ENCODE results near the gene C1orf116. TPM values are rescaled to one million over a fixed set of nuclear protein-coding genes. Genes with fewer than 3 reads are reported as not detected.
A peak's percentile ranks its signal among the peaks of the same experiment; 100 is the strongest.

Gene C1orf116
- total RNA-seq (2013) = 0.02 TPM
- polyA plus RNA-seq (under 1 TPM in 2 of 3 donors, not detected in 1; 0.03 to 0.04 TPM), polyA minus RNA-seq (under 0.01 TPM in 1 of 2 replicates, not detected in the other), total RNA-seq (0 to 1.8 (median 0.34) reads per million in 11 experiments)

- Histone ChIP-seq H3K79me2 (ENCODE audit: insufficient read depth, low read length) (no peaks in the 10 kb centered on the region), H3K4me1 (ENCODE audit: control insufficient read depth in 1 of 2, insufficient read depth in 2 of 2, low read length in 2 of 2) (no peaks in the 10 kb centered on the region), H2AFZ (ENCODE audit: insufficient read depth, low read depth, low read length, poor library complexity, severe bottlenecking) (no peak within 1 kb of the TSS), H3K36me3 (replicated peaks in 1 of 2; ENCODE audit: control insufficient read depth in 1 of 2, insufficient read depth in 2 of 2, low read length in 2 of 2) (no peaks in the 10 kb centered on the region), H3K27ac (ENCODE audit: low read depth in 1 of 2, low read length in 2 of 2) (no peak within 1 kb of the TSS), H3K9me3 (replicated peaks in 1 of 2; ENCODE audit: control insufficient read depth in 1 of 2, insufficient read depth in 1 of 2, low read length in 2 of 2) (no peaks in the 10 kb centered on the region), H3K27me3 (ENCODE audit: control insufficient read depth in 2 of 2, insufficient read depth in 2 of 2, low read length in 2 of 2) (peaks cover 4% of the 10 kb centered on the region in 2 donors), H3K9ac (ENCODE audit: insufficient read depth, low read length, poor library complexity, severe bottlenecking) (no peak within 1 kb of the TSS), H3K4me3 (replicated peaks in 1 of 3; ENCODE audit: low read depth in 2 of 3, low read length in 3 of 3) (no peak within 1 kb of the TSS), H3K4me2 (replicated peaks; ENCODE audit: extremely low read depth, low read length, poor library complexity, severe bottlenecking) (no peak within 1 kb of the TSS), H4K20me1 (ENCODE audit: insufficient read depth, low read length) (no peaks in the 10 kb centered on the region)
- Mint-ChIP-seq H3K4me3 (no peak within 1 kb of the TSS), H3K27ac (peak within 1 kb of the TSS in 1 of 7 donors; percentile 46), H3K36me3 (no peaks in the 10 kb centered on the region), H3K4me1 (peaks cover 7% of the 10 kb centered on the region), H3K9me3 (no peaks in the 10 kb centered on the region), H3K27me3 (ENCODE audit: low read depth in 3 of 3) (peaks cover 4 to 10% (median 8%) of the 10 kb centered on the region in 3 donors)
- no peak for DNase-seq
- WGBS (ENCODE audit: insufficient coverage) = no CpG with 5 or more reads among the region's 1 CpG
- intact Hi-C loops (cut with micrococcal nuclease) = no loop called here
- TF ChIP-seq, protein P1, sequence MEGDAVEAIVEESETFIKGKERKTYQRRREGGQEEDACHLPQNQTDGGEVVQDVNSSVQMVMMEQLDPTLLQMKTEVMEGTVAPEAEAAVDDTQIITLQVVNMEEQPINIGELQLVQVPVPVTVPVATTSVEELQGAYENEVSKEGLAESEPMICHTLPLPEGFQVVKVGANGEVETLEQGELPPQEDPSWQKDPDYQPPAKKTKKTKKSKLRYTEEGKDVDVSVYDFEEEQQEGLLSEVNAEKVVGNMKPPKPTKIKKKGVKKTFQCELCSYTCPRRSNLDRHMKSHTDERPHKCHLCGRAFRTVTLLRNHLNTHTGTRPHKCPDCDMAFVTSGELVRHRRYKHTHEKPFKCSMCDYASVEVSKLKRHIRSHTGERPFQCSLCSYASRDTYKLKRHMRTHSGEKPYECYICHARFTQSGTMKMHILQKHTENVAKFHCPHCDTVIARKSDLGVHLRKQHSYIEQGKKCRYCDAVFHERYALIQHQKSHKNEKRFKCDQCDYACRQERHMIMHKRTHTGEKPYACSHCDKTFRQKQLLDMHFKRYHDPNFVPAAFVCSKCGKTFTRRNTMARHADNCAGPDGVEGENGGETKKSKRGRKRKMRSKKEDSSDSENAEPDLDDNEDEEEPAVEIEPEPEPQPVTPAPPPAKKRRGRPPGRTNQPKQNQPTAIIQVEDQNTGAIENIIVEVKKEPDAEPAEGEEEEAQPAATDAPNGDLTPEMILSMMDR (IDR thresholded peaks at IDR 0.05) = no peak
These were observed at the start of gene C1orf116 for GRCh38 chr1:207032528-207033017. C1orf116 (minus strand) TSS chr1:207032756; CDS start chr1:207027598, 5,158 bp downstream.

DNA sequence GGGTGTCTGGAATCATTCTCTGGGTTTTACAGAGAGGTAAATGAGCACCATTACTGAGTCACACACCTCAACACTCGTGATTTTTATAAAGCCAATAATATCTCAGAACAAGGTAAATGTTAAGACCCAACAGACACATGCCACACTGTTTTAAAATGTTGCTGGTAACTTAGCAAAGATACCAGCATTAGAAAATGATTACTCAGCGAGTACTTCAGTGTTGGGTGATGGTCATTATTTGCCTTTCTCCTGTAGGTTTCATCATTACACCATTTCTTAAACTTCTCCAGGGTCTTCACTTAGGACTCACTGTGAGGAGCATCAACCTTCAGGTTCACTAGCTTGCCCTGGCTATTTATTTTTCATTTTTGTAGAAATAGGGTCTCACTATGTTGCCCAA lies 49.2 kb upstream of the C1orf116 start:
- Histone ChIP-seq H3K4me1 (ENCODE audit: control insufficient read depth in 1 of 2, insufficient read depth in 2 of 2, low read length in 2 of 2) (peaks cover 0 to 6% of the 10 kb centered on the region in 2 donors), H3K4me2 (replicated peaks; ENCODE audit: extremely low read depth, low read length, poor library complexity, severe bottlenecking) (no peak overlapping the region), H4K20me1 (ENCODE audit: insufficient read depth, low read length) (no peaks in the 10 kb centered on the region), H3K4me3 (replicated peaks in 1 of 3; ENCODE audit: low read depth in 2 of 3, low read length in 3 of 3) (no peak overlapping the region), H3K27ac (ENCODE audit: low read depth in 1 of 2, low read length in 2 of 2) (no peak overlapping the region), H3K9ac (ENCODE audit: insufficient read depth, low read length, poor library complexity, severe bottlenecking) (no peak overlapping the region), H3K36me3 (replicated peaks in 1 of 2; ENCODE audit: control insufficient read depth in 1 of 2, insufficient read depth in 2 of 2, low read length in 2 of 2) (no peaks in the 10 kb centered on the region), H3K9me3 (replicated peaks in 1 of 2; ENCODE audit: control insufficient read depth in 1 of 2, insufficient read depth in 1 of 2, low read length in 2 of 2) (no peaks in the 10 kb centered on the region), H3K79me2 (ENCODE audit: insufficient read depth, low read length) (no peaks in the 10 kb centered on the region), H3K27me3 (ENCODE audit: control insufficient read depth in 2 of 2, insufficient read depth in 2 of 2, low read length in 2 of 2) (peaks cover 0 to 2% of the 10 kb centered on the region in 2 donors), H2AFZ (ENCODE audit: insufficient read depth, low read depth, low read length, poor library complexity, severe bottlenecking) (no peak overlapping the region)
- Mint-ChIP-seq H3K4me3 (no peak overlapping the region), H3K27me3 (ENCODE audit: low read depth in 3 of 3) (peaks cover 3 to 6% (median 3%) of the 10 kb centered on the region in 3 donors), H3K36me3 (peaks cover 0 to 9% of the 10 kb centered on the region in 2 donors), H3K9me3 (no peaks in the 10 kb centered on the region), H3K4me1 (peaks cover 14% of the 10 kb centered on the region), H3K27ac (no peak overlapping the region)
- WGBS (ENCODE audit: insufficient coverage) = no CpG with 5 or more reads among the region's 2 CpGs
- TF ChIP-seq, protein P1 (IDR thresholded peaks at IDR 0.05) = no peak
- intact Hi-C loops (cut with micrococcal nuclease) = loop anchor here (5.0 to 10.0 kb wide), 5 partner anchors 233 to 415 kb away; partner anchors contain the start of genes CD55 (in 1 of the 2) and CR1 (in 1 of the 2)
- no peak for DNase-seq
